ENCODE measurements around the gene RBSN.

DNA sequence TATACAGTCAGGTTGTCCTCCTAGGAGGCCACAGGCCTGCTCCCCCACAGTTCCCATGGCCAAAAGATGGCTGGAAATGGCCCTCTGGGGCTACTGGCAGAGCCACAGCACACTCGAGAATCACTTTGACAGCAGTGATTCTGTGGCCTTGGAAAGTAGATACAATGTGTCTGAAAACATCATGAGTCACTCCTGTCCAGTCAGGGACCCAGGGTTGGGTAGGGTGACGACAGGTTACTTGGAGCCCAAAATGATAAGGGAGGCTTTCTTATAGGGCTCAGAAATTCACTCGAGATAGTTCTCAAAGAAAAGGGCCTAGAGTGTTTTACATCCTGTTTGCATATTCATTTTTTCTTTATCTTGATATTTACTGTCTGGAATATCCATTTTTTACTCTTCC, 58.1 kb downstream of the RBSN start:
- no peak for TF ChIP-seq CTCF (conservative IDR thresholded peaks at IDR 0.05 in 1 of 2, IDR thresholded peaks at IDR 0.05 in 1 of 2; ENCODE audit: low read depth in 1 of 2, low read length in 2 of 2)
- no peak for TF ChIP-seq EZH2 (IDR thresholded peaks at IDR 0.05; ENCODE audit: low read length, missing control alignments)
